Adipose tissue (tissue), 3 donors: ENCODE measurements around the gene WBP2. TPM values are rescaled to one million over a fixed set of nuclear protein-coding genes. Genes with fewer than 3 reads are reported as not detected.

Experiments used
- H3K27ac ChIP-seq: one replicate; pipeline ENCODE4 v1.5.1; 2013; ENCODE audit warnings: low read depth, low read length
- whole genome bisulfite sequencing, 3 donors: extraction: QIAGEN DNeasy Blood & Tissue Kit; methylation state at CpG; one replicate each; pipeline ENCODE4 v1.1.7; 2013; 5-methylcytosine and 5-hydroxymethylcytosine counted together
- polyA plus RNA-seq, 3 donors: library from polyadenylated mRNA; stranded (reverse); fragments of 200-250 nt; gene quantifications; one replicate each; pipeline ENCODE4 v1.2.3, GENCODE V29; 2013
- donor health status: healthy with polysubstance abuse.
- donor health status: Bipolar disorder and iron deficiency.
- donor health status: healthy.

WBP2 gene
- polyA plus RNA-seq, 3 donors = 85.0 to 162 (median 107) TPM

DNA sequence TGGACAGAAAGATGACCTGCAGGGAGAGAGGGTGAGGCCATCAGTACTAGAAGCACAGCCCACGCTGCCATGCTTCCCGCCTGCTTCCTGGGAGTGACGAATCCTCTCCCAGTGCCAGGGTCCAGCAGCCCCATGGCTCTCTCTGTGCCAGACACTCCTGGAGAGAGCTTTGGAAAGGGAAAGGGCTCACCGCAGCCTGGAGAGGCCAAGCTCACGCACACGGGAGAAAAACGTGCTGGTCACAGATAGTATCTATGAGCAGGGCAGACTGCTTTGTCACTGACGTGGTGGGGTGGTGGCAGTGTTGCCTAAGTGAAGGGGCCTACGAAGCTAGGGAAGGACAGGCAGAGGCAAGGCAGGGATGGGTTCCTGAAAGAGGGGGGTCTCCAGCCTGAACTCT, 5.4 kb downstream of the WBP2 start:
- H3K27ac ChIP-seq = no peak overlapping the region
- 59 to 77% (median 62%) methylated on average over 9 of the region's 9 CpGs for WGBS, 3 donors

DNA sequence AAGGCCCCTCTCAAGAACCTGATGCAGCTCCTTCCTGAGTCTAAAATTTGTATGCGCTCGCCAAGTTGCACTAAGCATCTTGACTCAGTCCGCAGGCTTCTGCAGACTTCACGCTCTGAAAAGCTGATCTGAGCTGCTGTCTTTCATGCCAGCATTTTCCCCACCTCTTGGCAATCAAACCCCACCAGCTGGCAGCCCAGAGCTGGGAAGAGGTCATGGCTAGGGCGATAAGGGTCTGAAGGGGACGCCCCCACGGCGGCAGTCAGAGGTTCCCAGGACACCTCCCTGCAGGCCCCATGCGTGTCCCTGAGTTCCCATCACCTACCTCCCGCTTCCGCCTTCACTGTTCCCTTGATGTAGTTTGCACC, 5.9 kb downstream of the WBP2 start:
- H3K27ac ChIP-seq = no peak overlapping the region

DNA sequence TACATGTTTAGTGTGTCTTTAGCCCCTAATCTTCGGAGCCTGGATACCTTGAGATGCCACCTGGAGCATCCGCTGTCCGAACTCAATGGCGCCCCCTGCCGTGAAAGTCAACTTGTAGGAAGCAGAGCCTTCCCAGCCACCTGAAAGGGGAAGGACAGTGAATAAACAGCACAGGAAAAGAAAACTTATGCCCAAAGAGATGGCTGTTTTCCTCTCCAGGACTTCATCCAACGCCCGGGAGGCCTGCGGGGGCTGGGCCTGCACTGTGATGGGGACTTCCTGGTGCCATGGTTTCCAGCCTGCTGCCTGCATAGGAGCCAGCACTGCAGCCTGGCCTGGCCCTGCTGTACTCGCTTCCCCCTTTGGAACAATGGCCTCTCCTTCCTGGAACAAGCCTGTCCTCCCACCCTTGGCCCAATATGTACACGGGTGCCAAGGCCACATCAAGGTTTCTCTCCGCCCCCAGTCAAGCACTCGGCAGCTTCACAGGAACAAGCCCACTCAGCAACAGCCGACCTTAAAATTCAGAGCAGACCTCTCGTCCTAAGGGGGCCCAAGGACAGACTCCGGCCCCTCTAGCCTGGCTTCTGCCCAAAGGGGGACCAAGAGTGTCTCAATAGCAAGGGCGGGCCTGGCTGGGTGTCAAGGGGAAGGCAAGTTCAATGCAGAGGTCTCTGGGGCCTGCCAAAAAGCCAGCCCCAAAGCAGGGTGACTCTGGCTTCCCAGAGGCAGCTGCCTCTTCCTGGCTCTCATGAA, 6.4 kb downstream of the WBP2 start:
- 19 to 36% (median 36%) methylated on average over 16 of the region's 16 CpGs for WGBS, 3 donors
- no peak overlapping the region for H3K27ac ChIP-seq

More for the DNA sequence above, 5.9 kb downstream of the WBP2 start:
- WGBS, 3 donors = 62 to 73% (median 69%) methylated on average over 11 of the region's 11 CpGs

DNA sequence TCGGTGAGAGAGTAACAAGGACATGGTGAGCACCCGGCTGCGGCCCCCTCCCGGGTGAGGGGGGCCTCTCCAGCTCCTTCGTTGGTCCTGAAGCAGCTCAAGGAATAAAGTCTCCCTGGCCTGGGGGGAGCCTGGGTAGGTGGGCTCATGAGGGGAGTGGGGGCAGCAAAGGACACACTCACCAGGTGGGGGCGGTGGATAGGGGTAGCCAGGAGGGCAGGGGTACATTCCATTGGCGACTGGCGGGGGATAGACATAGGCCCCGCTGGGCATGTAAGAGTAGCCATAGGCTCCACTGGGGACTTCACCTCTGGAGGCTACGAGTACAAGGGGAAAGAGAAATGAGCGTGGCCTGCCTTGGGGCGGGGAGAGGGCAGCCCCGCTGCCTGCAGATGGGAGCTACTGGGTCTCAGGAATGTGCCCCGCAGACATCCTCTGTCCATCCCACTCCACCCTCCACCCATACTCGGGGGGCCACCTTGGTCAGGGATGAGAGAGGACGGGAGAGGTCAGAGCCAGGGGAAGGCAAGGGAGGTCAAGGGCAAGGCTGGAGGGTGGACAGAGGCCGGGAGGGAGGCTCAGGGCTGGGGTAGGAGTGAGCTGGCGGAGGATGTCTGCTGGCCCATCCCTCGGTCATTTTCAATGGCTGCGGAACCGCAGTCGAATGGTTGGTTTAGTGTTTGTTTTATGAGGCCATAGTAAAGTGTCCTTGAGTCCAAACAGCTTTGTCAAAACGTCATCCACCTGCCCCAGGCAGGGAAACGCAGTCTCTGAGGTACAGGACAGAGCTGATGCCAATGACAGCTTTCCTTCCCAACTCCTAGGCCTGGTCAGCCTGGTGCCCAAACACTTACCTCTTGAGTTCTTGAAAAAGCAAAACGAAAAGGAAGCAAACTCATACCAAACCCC, 7.3 kb downstream of the WBP2 start:
- 72 to 85% (median 83%) methylated on average over 25 of the region's 25 CpGs for WGBS, 3 donors
- no peak overlapping the region for H3K27ac ChIP-seq

DNA sequence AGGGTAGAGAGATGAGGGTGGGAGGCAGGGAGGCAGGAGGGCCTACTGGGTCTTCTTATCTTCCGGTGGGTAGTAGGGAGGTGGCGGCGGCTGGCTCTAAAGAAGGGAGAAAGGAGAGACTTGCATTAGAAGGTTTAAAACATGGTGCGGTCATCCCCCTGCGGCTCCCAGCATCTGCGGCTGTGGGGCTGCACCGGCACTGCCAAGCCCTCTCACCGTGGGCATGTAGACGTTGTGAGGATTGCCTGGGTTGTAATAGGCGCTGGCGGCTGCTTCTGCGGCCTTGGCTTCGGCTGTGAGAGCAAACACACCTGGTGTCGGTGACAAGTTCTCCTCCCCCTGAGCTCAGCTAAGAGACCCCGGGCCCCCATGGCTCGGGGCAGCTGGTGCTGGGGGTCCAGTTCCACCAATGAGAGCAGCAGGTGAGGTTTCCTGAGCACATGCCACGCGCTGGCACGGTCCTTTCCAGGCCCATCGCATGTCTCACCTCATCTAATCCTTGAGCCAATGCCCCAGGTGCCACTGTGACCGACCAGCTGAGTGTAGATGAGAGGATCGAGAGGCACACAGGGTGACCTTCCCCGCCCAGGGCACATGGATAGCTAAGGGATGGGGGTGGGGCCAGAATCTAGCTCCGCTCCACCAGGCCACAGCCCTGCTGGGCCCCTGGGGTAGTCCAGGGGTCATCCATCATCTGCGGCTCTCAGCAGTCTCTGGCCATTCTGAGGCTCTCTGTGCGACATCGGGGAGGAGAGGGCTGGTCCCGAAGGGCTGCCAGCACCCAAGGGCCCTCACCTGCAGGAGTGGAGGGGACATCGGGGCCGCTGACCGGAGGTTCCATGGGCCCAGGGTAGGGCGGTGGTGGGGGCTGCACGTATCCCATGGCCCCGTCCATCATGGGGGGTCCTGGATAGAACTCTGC, 8.2 kb downstream of the WBP2 start:
- no peak overlapping the region for H3K27ac ChIP-seq

DNA sequence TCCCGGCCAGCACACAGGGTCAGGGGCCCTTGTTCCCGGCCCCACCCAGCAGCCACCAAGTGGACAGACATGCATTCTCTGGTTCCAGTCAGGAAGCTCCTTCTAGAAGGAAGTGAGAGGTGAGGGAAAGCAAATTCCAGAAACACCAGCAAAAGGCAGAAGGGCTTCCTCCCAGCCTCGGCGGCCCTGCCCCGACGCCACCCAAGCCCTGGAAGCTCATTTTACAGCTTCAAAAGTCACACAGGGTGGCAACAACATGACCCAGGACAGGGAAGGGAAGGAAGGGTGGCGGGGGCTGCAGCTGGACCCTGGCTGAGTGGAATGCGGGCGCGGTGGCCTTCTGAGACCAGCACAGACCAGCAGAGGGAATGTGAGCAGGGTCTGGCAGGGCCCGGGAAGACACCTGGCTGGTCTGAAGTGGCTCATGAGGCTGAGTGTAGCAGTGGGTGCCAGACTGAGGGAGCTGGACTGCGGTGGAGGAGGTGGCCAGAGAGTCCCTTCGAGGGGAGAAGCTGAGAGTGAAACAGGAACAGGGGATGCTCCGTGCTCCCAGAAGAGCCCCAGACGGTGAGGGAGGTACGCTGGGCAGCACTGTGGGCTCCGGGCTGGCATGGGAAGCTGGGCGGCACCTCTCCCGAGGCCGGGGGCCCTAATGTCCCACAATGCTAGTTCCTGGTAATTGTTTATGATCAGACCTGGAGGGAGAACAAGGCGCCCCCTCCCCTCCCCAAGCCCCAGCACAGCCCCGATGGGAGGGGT, 9.0 kb downstream of the WBP2 start:
- H3K27ac ChIP-seq = peak overlapping the region; percentile 21
- 59 to 73% (median 65%) methylated on average over 22 of the region's 22 CpGs for WGBS, 3 donors

More for the DNA sequence above, 8.2 kb downstream of the WBP2 start:
- 48 to 88% (median 83%) methylated on average over 34 of the region's 34 CpGs for WGBS, 3 donors

DNA sequence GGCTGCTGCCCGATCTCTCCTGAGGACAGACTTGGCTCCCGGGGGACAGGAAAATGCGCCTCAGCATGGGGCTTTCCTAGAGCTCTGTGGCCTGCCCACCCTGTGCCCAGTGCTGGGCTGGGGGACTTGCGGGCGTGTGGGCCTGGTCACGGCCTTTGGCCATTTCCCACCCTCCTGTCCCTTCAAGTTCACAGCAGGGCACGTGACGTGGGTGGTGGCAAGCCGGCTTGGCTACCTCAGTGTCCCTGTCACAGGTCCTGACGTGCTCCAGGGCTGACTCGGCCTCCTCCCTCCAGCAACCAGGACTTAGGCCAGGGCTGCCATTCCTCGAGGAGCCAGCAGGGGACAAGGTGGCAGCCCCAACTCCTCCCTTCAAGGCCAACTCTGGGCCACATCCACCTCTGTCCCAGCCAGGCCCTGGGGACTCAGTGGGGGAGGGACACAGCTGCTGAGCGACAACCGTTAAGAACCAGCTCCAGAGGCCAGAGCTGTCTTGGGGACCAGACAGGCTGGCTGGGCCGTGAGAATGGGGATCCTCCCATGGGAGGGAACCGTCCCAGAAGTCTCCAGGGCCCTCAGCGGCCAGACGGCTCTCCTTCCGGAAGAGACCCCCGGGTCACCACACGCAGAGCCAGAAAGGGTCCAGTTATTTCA, 9.9 kb downstream of the WBP2 start:
- H3K27ac ChIP-seq = peak overlapping the region; percentile 59
- 23 to 27% (median 24%) methylated on average over 19 to 21 of the region's 21 CpGs for WGBS, 3 donors

DNA sequence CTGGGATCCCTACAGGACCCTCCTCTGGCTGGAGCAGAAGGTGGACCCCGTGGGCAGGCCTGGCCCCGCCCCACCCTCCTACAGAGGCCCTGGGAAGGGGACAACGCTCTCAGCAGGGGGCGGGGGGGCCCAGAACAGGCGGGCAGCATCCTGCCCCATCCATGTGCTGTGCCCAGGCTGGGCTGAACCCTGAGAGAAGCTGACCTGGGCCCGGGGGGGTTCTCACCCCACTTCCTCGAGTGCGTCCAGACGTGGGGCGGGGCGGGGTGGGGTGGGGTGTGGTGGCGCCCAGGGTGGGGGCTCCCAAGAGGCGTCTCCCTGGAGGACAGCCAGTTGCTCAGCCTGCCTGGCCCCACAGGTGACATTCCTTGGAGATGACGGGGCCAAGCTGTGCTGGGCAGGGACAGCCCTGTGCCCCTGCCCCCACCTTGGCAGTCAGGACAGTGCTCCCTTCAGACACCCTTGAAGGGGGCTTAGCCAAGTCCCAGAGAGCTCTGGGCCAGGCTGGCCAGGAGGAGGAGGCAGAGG, 10.5 kb downstream of the WBP2 start:
- 22 to 34% (median 28%) methylated on average over 11 to 14 of the region's 14 CpGs for WGBS, 3 donors
- peak overlapping the region; percentile 59 for H3K27ac ChIP-seq

DNA sequence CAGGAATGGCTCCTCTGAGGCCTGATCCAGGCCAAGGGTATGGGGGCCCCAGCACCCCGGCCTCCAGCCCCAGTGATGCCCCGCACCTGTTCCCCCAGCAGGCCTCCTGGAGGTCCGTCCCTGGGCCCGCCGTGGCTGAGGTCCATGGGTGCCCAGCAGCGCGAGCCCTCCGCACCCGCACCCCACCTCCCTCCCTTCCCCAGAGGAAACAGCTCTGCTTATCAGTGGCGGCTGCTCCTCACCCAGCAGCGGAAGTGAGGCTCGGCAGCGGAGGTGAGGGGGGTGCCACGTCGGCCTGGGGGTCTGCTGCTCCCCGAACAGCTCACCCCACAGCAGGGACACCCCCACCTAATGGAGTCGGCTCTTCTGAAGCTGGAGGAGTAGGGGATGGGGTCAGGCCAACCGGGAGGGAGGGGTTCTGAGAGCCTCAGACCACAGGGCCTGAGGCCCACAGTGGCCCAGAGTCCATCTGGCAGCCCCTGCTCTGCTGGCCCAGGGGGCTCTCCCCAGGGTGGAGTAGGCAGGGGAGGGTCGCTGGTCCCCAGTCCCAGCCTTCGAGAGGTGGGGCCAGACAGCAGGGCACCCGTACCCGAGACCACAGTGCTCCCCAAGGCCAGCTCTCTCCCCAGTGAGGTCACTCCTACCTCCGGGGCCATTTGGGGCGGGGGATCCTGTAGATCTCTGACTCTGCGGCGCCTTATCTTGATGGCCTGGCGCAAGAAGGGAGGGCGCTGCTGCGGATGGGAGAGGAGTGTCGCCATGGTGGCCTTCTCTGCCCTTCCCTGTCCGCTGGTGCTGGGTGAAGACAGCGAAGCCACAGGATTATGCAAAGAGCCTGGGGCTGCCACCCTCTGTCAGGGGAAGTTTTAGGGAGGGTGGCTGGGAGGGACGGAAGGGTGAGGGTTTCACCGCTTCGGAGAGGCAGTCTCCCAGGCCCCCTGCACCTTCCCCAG, 11.3 kb downstream of the WBP2 start, which contains the start of gene UNC13D:
Gene UNC13D (minus strand): TSS at position 828 of the 953 bp plus-strand sequence. CDS start 67 bp downstream, at position 761.
- WGBS, 3 donors = 48 to 63% (median 50%) methylated on average over 29 to 35 of the region's 35 CpGs
- peak within 1 kb of the TSS; percentile 59 for H3K27ac ChIP-seq

DNA sequence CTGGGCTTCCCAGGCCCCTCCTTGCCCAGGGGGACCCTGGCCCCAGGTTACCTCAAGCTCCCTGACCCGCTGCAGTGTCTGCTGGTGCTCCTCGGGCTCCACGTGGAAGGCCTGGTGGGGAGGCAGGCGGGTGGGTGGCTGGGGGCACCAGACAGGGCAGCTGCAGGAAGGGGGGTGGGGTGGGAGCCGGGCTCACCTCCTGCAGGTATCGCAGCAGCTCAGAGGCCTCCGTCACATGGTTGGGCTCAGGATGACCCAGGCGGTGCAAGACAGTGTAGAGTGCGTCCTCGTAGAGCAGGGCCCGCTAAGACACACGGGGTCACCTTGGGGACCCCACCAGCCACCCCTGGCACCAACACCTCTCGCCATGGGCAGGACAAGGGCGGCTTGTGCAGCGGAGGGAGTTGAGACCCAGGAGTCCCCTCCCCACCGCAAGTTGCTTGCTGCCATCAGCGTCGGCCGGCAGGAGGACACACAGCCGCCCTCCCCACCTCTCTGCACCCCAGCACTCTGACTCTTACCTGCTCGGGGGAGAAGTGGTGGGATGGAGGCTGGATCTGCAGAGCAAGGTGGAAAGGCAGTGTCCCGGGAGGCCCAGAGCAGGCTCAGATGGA, 12.1 kb downstream of the WBP2 start:
- 64 to 86% (median 73%) methylated on average over 22 of the region's 22 CpGs for WGBS, 3 donors
- no peak overlapping the region for H3K27ac ChIP-seq

DNA sequence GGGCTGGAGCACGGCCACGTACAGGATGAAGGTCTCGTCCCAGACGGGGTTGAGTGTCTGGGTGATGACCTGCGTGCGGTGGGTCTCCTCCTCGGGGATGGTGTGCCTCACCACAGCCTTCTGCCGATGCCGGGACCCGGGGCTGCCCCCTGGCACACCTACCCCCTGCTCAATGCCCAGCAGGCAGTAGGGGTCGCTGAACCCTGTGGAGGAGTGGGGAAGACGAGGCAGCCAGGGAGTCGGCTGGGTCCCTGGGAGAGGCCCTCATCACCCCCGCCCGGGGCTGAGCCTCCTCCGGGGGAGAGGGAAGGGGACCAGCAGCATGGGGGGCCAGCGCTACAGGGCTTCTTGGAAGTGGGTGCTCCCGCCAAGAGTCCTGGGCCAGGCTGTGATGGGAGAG, 12.7 kb downstream of the WBP2 start:
- no peak overlapping the region for H3K27ac ChIP-seq
- 87 to 90% (median 90%) methylated on average over 17 to 18 of the region's 18 CpGs for WGBS, 3 donors

DNA sequence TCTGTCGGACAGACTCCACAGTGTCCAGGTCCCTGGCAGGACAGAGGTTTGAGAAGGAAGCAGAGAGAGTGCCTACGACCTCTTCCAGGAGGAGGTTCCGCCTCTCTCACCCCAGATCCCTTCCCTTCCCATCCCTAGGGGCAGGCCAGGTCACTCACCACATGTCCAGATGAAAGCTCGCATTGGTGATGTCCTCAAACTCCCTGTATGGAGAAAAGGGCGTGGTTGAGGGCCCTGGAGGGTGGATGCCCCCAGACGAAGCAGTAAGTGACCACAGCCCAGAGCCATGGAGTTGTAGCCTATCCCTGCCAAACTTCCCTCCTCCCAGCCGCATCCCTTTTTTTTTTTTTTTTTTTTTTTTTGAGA, 14.4 kb downstream of the WBP2 start:
- no peak overlapping the region for H3K27ac ChIP-seq
- 71 to 89% (median 72%) methylated on average over 6 to 7 of the region's 7 CpGs for WGBS, 3 donors

DNA sequence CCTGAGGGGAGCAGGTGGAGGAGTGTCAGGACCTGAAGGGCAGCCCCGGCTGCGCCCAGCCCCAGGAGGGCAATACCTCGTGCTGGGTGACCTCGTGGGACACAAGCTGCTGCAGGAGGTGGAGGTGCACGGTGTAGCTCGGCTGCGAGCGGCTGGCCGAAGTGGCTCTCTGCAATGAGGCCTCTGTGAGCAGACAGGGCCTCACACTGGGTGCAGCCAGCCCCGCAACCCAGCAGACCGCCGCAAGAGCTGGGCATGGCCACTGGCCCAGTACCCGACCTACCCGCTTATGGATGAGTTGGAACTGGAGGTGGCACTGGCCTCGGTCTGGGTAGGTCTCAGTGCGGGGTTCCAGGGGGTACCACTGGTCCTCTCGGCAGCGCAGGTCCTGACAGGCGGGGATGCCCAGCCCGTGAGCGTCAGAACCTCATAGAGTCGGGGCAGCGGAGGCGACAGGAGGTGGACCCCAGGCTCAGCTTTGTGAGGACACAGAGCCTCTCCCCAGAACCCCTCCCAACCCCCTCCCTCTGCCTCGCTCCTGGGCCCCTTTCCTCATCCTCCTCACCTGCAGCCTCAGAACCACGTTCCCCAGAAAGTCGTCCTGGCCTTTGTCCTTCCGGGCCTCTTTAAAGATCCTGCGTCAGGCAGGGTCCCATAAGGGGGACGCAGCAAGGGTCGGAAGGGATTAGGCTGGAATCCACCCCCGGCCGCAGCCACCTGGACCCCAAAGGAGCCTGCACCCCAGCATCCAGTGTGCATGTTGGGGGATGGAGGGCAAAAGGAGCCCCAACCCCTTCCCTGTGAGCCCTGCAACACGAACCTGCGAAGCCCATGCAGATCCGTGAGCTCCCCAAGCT, 15.0 kb downstream of the WBP2 start:
- H3K27ac ChIP-seq = no peak overlapping the region
- WGBS, 3 donors = 92 to 96% (median 94%) methylated on average over 33 to 36 of the region's 36 CpGs

DNA sequence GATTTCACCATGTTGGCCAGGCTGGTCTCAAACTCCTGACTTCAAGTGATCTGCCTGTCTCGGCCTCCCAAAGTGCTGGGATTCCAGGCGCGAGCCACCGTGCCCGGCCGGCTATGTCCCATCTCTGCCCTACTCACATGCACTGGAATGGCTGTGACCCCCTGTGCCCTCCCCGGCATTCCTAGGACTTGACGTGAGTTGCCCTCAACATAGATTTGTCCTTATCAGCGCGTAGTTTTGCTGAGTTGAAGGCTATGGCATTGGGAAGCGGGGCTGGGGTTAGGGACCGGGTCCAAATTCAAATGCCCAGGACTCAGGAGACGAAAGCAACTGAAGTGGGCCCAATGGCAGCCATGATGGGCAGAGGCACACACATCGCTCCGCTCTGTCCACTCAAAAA, 16.7 kb downstream of the WBP2 start:
- WGBS, 3 donors = 91 to 97% (median 94%) methylated on average over 15 of the region's 15 CpGs
- no peak overlapping the region for H3K27ac ChIP-seq

DNA sequence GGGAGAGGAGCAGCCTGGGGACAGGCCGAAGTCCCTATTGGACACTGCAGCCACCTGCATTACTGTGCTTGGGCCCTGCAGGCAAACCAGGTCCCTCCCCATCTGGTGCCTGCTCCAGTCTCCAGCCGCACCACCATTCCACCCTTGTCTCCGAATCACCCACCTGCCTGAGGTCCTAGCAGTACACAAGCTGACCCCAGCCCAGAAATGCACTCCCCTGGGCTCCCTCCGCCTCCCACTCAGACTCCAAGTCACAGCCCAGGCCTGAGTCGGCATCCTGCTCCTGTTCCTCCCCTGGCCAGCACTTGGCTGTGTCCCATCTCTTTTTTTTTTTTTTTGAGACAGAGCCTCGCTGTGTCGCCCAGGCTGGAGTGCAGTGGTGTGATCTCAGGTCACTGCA, 17.2 kb downstream of the WBP2 start:
- no peak overlapping the region for H3K27ac ChIP-seq
- 71 to 76% (median 72%) methylated on average over 6 to 7 of the region's 7 CpGs for WGBS, 3 donors
